HAP-1 (cell line): ENCODE results near the gene ERICH2.
"Not testable (repeated sequence)": the region's sequence is repeated elsewhere in the genome, so short reads cannot be mapped to it uniquely, and the experiment has no call there.

Source experiments
- DNase-seq, 2 experiments: peaks; one replicate each; pipeline ENCODE4 v3.0.0-alpha.2; 2016 to 2020; ENCODE audit warnings: low spot score in 2 of 2
- H3K27me3 ChIP-seq: fragments of 250-450 bp; sonication (Bioruptor Pico); 2 replicates; pipeline ENCODE4 v1.5.1; 2020; ENCODE audit warnings: low read depth, mild to moderate bottlenecking, moderate library complexity
- H3K36me3 ChIP-seq: fragments of 250-450 bp; sonication (Bioruptor Pico); replicated peaks from 2 replicates; pipeline ENCODE4 v1.5.1; 2020; ENCODE audit warnings: mild to moderate bottlenecking
- H3K4me1 ChIP-seq: fragments of 250-450 bp; sonication (Bioruptor Pico); 2 replicates; pipeline ENCODE4 v1.5.1; 2020; ENCODE audit warnings: mild to moderate bottlenecking
- H3K4me3 ChIP-seq: fragments of 250-450 bp; sonication (Bioruptor Pico); 2 replicates; pipeline ENCODE4 v1.5.1; 2020; ENCODE audit warnings: mild to moderate bottlenecking, moderate library complexity
- H3K9me3 ChIP-seq: fragments of 250-450 bp; sonication (Bioruptor Pico); 2 replicates; pipeline ENCODE4 v1.5.1; 2020; ENCODE audit warnings: mild to moderate bottlenecking, moderate library complexity
- in situ Hi-C: fragments of 300-500 bp; cut with MboI; formaldehyde crosslinking; loops from 3 replicates; pipeline ENCODE4 v1.14.3; 2020; ENCODE audit warnings: low sequenced_read_pairs, inconsistent platforms, mixed read lengths

The ERICH2 gene

DNA sequence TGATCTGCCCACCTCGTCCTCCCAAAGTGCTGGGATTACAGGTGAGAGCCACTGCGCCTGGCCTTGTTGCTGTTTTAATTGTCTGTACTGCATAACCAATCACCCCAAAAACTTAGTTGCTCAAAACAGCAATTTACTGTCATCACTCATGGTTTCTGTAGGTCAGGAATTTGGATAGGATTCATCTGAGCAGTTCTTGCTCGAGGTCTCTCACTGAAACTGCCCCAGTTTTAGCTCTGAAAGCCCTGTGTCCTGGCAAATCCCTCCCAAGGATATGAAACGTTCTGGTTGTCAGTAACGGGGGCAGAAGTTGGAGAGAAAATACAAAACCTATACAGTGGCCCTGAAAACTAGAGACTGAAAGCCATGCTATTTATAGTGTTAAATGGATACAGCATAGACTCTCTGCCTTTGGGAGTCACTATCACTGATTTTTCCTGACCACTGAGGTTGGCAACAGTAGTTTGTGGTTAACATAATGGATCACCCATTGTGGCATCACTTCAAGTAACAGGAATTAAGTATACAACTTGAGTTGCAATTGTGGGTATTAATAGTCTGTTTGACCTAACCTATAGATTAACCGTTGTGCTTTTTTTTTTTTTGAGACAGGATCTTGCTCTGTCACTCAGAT, 27.2 kb upstream of the ERICH2 start:
- no peak for DNase-seq
- Histone ChIP-seq H3K27me3 (no peaks in the 10 kb centered on the region), H3K9me3 (no peaks in the 10 kb centered on the region), H3K36me3 (no peaks in the 10 kb centered on the region), H3K4me3 (no peak overlapping the region), H3K4me1 (no peaks in the 10 kb centered on the region)
- in situ Hi-C loops: no loop called here

DNA sequence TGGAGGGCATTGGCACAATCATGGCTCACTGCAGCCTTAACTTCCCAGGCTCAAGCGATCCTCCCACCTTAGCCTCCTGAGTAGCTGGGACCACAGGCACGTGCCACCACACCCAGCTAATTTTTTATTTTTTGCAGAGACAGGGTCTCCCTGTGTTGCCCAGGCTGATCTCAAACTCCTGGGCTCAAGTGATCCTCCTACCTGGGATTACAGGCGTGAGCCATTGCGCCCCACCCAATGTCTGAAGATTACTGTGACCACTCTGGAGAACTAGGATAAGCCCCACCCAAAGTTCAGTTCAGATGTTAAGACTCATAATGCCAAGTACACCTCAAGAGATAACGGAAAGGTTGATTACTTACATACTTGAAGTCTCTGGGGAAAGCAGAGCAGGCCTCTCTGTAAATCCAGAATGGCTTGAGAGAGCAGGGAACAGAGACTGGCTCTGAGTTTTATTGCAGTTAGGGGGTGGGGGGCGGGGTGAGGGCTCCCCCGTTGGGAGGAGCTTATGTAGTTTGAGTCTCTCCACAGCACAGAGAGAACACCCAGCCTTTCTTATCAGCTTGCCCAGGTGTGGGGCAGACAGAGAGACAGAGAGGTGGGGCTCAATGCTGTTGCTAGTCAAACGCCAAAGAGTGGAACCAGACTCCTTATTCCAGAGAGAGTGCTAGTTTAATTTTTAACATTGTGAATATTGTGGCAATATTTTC, 26.5 kb upstream of the ERICH2 start:
- Histone ChIP-seq H3K4me1 (no peaks in the 10 kb centered on the region), H3K27me3 (no peaks in the 10 kb centered on the region), H3K36me3 (no peaks in the 10 kb centered on the region), H3K9me3 (no peaks in the 10 kb centered on the region), H3K4me3 (no peak overlapping the region)
- in situ Hi-C loops: no loop called here
- DNase-seq: no peak

DNA sequence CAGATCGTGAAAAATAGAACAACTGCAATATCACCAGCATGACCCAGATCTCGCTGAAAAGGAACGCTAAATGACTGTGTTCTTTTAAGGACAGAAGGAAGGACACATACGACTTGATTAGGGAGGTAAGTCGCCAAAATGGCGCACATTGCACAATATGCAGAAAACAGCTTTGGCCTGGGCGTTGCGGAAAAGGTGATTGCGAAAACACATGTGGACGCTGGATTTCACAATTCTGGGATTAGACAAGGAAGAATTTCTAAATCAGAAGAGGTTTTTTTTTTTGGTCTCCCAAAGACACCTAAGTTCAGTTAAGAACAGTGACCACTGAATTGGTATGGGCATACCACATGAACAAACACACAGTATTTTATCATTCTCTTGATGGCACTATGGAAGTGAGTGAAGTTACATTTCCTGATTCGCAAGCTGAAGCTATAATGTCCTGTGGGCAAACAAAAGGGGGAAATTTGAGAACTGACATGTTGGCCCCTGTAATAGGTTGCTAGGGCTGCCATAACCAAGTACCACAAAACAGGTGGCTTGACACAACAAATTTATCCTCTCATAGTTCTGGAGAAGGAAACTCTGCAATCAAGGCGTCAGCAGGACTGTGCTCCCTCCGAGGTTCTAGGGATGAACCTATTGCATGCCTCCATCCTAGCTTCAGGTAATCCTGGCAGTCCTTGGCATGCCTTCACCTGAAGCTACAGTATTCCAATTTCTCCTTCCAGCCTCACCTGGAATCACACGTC, 25.8 kb upstream of the ERICH2 start:
- DNase-seq: no peak
- H3K36me3 ChIP-seq: no peaks in the 10 kb centered on the region
- no peaks in the 10 kb centered on the region for H3K27me3 ChIP-seq
- in situ Hi-C loops: no loop called here
- H3K4me1 ChIP-seq: no peaks in the 10 kb centered on the region
- no peaks in the 10 kb centered on the region for H3K9me3 ChIP-seq
- H3K4me3 ChIP-seq: no peak overlapping the region

DNA sequence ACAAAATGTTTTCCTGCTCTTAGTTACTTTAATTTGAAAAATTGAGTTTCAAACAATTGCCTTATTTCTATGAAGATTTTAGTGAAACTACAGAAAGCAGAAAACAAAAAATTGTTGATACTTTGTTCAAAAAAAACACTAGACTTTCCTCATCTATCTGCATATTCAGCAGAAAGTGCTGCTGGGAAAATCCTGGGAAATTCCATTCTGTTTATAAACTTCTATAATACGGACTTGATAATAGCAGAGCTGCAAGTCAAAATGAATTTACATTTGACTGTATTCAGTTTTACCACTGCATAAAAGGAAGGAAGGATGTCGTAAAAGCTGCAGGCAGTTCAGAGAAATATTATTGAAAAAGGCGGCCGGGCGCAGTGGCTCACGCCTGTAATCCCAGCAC, 24.9 kb upstream of the ERICH2 start:
- in situ Hi-C loops: no loop called here
- Histone ChIP-seq H3K4me1 (no peaks in the 10 kb centered on the region), H3K27me3 (no peaks in the 10 kb centered on the region), H3K9me3 (no peaks in the 10 kb centered on the region), H3K36me3 (no peaks in the 10 kb centered on the region), H3K4me3 (no peak overlapping the region)
- DNase-seq: no peak

DNA sequence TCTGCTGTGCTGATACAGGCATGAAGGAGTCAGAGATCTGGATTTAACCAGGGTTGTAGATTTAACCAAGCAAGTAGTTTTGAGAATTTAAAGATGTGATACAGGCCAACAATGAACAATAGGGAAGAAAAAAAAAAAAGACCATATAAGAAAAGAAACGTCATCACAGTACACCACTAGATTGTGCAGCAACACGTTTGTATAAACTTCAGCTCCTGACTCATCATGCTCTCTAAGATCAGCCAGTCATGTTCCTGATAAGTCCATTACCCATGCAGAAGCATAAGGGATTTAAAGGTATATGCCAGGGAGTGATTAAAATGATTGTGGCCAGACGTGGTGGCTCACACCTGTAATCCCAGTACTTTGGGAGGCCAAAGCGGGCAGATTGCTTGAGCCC, 22.3 kb upstream of the ERICH2 start:
- in situ Hi-C loops: no loop called here
- no peak for DNase-seq
- H3K4me1 ChIP-seq: no peaks in the 10 kb centered on the region
- H3K27me3 ChIP-seq: peaks cover 2% of the 10 kb centered on the region; the same call in 1 of the 2 replicates
- no peaks in the 10 kb centered on the region for H3K9me3 ChIP-seq
- no peak overlapping the region for H3K4me3 ChIP-seq
- no peaks in the 10 kb centered on the region for H3K36me3 ChIP-seq

DNA sequence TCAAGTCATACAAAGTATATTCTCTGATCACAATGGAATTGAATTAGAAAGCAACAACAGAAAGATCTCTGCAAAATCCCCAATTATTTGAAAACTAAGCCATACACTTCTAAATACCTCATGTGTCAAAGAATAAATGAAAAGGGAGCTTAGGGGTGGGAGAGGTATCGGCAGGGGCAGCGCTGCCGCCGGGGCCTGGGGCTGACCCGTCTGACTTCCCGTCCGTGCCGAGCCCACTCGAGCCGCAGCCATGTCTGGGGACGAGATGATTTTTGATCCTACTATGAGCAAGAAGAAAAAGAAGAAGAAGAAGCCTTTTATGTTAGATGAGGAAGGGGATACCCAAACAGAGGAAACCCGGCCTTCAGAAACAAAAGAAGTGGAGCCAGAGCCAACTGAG, 18.6 kb upstream of the ERICH2 start:
- in situ Hi-C loops, H3K9me3 ChIP-seq, DNase-seq, H3K4me3 ChIP-seq, H3K36me3 ChIP-seq, H3K4me1 ChIP-seq, H3K27me3 ChIP-seq: not testable (repeated sequence)

DNA sequence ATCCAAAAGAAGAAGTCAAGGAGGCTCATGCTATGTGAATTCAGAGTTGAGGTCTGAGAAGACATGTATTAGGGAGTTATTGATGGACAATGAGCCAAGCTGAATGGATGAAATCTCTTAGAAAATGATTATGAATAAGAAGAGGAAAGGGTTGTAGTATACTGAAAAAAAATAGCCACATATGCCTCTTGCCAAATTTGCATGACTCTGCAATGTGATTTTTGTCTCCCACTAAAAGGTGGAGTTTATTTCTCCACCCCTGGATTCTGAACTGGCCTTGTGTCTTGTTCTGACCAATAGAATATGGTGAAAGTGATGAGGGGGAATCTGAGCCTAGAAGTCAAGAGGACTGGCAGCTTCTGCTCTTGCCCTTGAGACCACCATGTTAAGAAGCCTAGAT, 8.6 kb upstream of the ERICH2 start:
- no peaks in the 10 kb centered on the region for H3K36me3 ChIP-seq
- no peak overlapping the region for H3K4me3 ChIP-seq
- H3K27me3 ChIP-seq: no peaks in the 10 kb centered on the region
- no peaks in the 10 kb centered on the region for H3K9me3 ChIP-seq
- H3K4me1 ChIP-seq: peaks cover 10% of the 10 kb centered on the region
- DNase-seq: no peak
- in situ Hi-C loops: no loop called here

DNA sequence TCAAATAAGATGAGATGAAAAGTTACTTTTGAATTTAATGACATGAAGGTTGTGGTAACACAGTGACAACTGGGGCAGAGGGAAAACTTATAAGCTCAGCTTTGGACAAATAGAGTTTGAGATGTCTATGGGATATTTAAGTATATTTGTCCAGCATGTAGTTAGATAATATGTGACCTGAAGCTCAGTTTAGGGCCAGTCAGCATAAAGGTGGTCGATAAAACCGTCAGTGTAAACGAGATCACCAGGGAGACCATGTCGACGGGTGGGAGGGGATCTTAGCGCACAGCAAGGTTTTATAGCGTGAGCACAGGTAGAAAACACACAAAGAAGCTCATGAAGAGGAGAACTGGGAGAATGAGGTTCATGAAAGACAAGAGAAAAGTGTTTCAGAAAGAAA, 7.4 kb upstream of the ERICH2 start:
- H3K4me1 ChIP-seq: peaks cover 10% of the 10 kb centered on the region
- in situ Hi-C loops: no loop called here

DNA sequence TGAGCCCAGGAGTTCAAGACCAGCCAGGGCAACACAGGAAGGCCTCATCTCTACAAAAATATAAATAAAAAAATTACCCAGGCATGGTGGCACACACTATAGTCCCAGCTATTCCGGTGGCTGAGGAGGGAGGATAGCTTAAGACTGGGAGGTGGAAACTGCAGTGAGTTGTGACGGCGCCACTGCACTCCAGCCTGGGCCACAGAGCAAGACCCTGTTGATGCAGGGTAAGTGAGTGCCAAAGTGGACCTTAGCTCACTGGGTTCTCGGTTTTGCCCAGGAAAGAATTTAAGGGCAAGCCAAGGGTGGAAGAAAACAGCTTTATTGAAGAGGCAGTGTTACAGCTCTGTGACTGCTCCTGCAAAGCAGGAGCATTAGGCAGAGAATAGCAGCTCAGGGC, 6.9 kb upstream of the ERICH2 start:
- in situ Hi-C loops: no loop called here
- no peaks in the 10 kb centered on the region for H3K9me3 ChIP-seq
- DNase-seq: no peak

More for the DNA sequence above, 7.4 kb upstream of the ERICH2 start:
- H3K27me3 ChIP-seq: no peaks in the 10 kb centered on the region
- no peak overlapping the region for H3K4me3 ChIP-seq
- no peak for DNase-seq
- no peaks in the 10 kb centered on the region for H3K36me3 ChIP-seq
- H3K9me3 ChIP-seq: no peaks in the 10 kb centered on the region

DNA sequence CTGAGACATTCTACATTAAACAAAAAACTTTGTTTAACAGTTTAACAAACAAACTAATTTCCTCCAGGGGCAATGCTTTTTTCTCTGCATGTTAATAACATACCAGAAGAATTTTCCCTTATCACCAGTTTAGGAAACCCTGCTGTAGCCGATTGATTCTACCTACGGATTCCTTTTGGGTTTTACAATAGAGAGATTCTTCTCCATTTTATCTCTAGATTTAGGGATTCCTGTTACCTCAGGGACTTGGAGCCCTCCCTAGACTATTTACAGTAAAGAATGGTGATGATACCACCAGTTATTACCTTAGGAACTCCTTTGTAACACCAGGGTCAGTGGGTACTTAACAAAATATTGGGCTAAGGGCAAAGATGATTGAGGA, 5.3 kb upstream of the ERICH2 start:
- no peak overlapping the region for H3K4me3 ChIP-seq
- H3K4me1 ChIP-seq: peaks cover 11% of the 10 kb centered on the region
- H3K27me3 ChIP-seq: no peaks in the 10 kb centered on the region
- in situ Hi-C loops: no loop called here
- peak in 1 of 2 experiments; percentile 9 for DNase-seq
- no peaks in the 10 kb centered on the region for H3K9me3 ChIP-seq
- H3K36me3 ChIP-seq: no peaks in the 10 kb centered on the region

More for the DNA sequence above, 6.9 kb upstream of the ERICH2 start:
- Histone ChIP-seq H3K4me3 (no peak overlapping the region), H3K27me3 (no peaks in the 10 kb centered on the region), H3K36me3 (no peaks in the 10 kb centered on the region), H3K4me1 (peaks cover 10% of the 10 kb centered on the region)

DNA sequence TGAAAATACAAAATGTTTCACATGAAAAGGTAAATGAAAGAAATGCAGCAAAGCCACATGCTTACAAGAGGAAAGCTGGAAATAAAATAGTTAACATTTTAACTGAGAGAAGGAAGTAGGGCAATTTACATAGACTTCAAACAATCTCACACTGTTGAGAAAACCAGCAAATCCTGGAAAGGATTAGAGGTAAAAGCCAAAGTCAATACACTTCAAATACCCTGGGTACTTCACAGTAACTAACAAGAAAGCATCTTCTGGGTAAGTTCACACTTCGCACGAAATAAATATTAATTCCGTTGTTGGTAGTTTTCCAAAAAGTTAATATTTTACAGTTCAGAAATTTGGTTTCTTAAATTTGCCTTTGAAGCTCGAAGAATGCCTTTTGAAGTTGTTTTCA, 3.5 kb upstream of the ERICH2 start:
- H3K4me1 ChIP-seq: peaks cover 15% of the 10 kb centered on the region
- H3K36me3 ChIP-seq: no peaks in the 10 kb centered on the region
- H3K4me3 ChIP-seq: no peak overlapping the region
- no peak for DNase-seq
- H3K27me3 ChIP-seq: no peaks in the 10 kb centered on the region
- H3K9me3 ChIP-seq: no peaks in the 10 kb centered on the region
- in situ Hi-C loops: no loop called here

DNA sequence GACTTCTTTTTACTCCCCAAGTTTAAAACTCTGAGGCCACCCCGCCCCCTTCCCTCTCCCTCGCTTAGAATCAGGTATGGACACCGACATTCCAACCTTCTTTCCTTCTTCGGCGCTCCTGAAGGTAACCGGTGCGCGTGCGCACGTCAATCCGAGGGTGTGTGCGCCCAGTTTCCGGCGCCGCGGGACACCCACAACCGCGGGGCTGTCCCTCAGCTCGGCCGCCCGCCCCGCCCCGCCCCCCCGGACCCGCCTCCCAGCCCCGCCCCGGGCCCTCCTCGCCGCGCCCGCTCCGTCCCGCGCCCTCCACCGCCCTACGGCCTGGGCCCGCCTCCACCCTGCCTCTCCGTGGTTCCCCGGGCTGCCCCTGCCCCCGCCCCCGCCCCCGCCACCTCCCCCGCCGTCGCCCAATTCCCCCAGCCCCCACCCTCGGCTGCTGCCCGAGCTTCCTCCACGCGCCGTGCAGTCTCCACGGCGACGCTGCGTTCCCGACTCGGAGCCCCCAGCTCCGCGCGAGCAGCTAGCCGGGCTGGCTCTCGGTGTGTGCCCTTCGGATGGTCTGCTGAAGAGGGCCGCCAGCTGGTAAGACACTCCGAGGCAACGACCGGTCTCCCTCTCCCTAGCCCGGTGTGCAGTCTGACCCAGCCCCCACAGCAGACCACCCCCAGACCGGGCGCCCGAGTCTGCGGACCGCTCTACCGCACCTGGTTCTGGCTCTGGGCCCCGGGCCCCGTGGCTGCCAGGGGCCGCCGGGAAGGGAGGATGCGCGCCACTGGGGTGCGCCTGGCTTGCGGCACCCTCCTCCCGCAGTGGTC, 635 bp downstream of the ERICH2 start:
- Histone ChIP-seq H3K9me3 (no peaks in the 10 kb centered on the region), H3K4me3 (peak overlapping the region; percentile 82), H3K27me3 (no peaks in the 10 kb centered on the region), H3K4me1 (peaks cover 11% of the 10 kb centered on the region), H3K36me3 (no peaks in the 10 kb centered on the region)
- in situ Hi-C loops: no loop called here
- DNase-seq: peak; percentile 78 to 89

DNA sequence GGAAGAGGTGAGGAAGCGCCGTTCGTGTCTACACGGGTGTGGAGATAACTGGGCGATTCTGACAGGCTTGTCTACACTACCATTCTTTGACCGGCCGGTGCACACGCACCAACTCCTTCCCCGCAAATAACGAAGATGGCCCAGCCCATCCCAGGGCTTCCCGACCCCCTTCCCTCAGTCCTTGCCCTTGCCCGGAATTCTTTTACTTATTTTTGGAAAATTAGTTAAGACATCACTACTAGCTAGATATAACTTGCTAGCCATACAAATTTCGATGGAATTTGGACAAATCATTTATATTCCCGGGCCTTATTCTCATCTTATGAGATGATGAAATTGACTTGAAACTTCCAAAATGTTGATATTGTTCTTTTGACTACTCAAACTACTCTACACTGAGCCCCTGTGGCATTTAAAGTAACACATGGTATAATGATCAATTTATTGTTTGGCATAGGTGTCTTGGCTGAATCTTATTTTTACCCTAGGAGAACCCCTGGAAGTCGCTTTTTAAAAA, 1.3 kb downstream of the ERICH2 start:
- Histone ChIP-seq H3K4me3 (peak overlapping the region; percentile 82), H3K4me1 (peaks cover 11% of the 10 kb centered on the region), H3K36me3 (no peaks in the 10 kb centered on the region), H3K27me3 (no peaks in the 10 kb centered on the region), H3K9me3 (no peaks in the 10 kb centered on the region)
- in situ Hi-C loops: no loop called here
- peak in 1 of 2 experiments; percentile 10 for DNase-seq
